OCI-LY3 (cell line): ENCODE measurements around the gene ANO4.

ENCODE experiments used
- CTCF ChIP-seq: fragments of 200-600, 300-600 bp; sonication (generic); IDR thresholded peaks from 2 replicates; pipeline ENCODE4 v1.5.1; 2014; ENCODE audit warnings: antibody characterized with exemption, low read length, low read depth
- EZH2phosphoT487 ChIP-seq: fragments of 200-600 bp; shearing (Covaris generic); IDR thresholded peaks from 2 replicates; pipeline ENCODE4 v1.6.1; 2018; ENCODE audit warnings: antibody characterized with exemption, mixed run types, low read depth

GRCh38 chr12:101086490-101087135, 292.0 kb downstream of the ANO4 start:
- TF ChIP-seq EZH2phosphoT487 (no peak), CTCF (no peak)
